ENCODE data around the gene LRRC8B.

- TF ChIP-seq POLR2A (IDR thresholded peaks at IDR 0.05; ENCODE audit: low read length) = no peak
- TF ChIP-seq GATA1 (IDR thresholded peaks at IDR 0.05; ENCODE audit: low read depth, low read length) = no peak
Measured at GRCh38 chr1:89599332-89599630, 74.7 kb downstream of the LRRC8B start.

All from erythroblast (primary cell).